HCT116 (cell line): ENCODE measurements around the gene CRTC3. TPM values are rescaled to one million over a fixed set of nuclear protein-coding genes. Genes with fewer than 3 reads are reported as not detected.

Experiments
- ATAC-seq: fragments of 200-7000 bp; cut with Tn5 transposase; 2 replicates; pipeline ENCODE4 v1.9.1; 2020; ENCODE audit warnings: mild to moderate bottlenecking, moderate library complexity
- BruUV-seq: library from RNA; stranded (reverse); fragments of 400-500 nt; replicated peaks from 2 replicates; lab custom pipeline; 2021; lab: Mats Ljungman, UMichigan
- CTCF ChIA-PET: fragments of 300-600 bp; sonication (Branson Sonifier 250); formaldehyde crosslinking; loops from one replicate; lab custom pipeline; 2021; ENCODE audit warnings: antibody characterized with exemption; lab: Charles Lee
- POLR2A ChIA-PET: fragments of 300-600, 350-600 bp; sonication (Branson Sonifier 250); formaldehyde crosslinking; loops from one replicate; lab custom pipeline; 2021; ENCODE audit warnings: antibody characterized with exemption; lab: Charles Lee
- RAD21 ChIA-PET, 2 experiments: fragments of 300-600 bp; sonication (Branson Sonifier 250); formaldehyde crosslinking; loops; one replicate each; lab custom pipeline; 2023; ENCODE audit warnings: low total read pairs in 2 of 2; ENCODE audit not compliant: uncharacterized antibody in 2 of 2, unreplicated experiment in 2 of 2, low non-redundant PET in 1 of 2; lab: Charles Lee
- DNase-seq: peaks from one replicate; pipeline ENCODE4 v3.0.0-alpha.2; 2010; ENCODE audit warnings: low read depth, low spot score
- H2AFZ ChIP-seq: fragments of 200-600 bp; shearing (Covaris generic), sonication (generic); 2 replicates; pipeline ENCODE4 v1.6.1; 2017; ENCODE audit warnings: low read depth, mixed run types, mixed read lengths, antibody characterized with exemption, low read length; ENCODE audit not compliant: poor library complexity, severe bottlenecking
- H3K27ac ChIP-seq: 2 replicates; pipeline ENCODE4 v1.5.1; 2012; ENCODE audit warnings: low read depth, low read length
- H3K27me3 ChIP-seq: fragments of 200-600 bp; sonication (generic); 2 replicates; pipeline ENCODE4 v1.6.1; 2016; ENCODE audit warnings: mixed run types, low read length, mixed read lengths; ENCODE audit not compliant: insufficient read depth
- H3K36me3 ChIP-seq, 2 experiments: fragments of 200-500 bp in 1 of 2; fragments of 200-600 bp in 1 of 2; sonication (Bioruptor generic) in 1 of 2; sonication (generic) in 1 of 2; 2 replicates each; pipeline versions ENCODE4 v1.5.1 to v1.6.1; 2014 to 2016; ENCODE audit warnings: low read length in 2 of 2, inconsistent platforms in 1 of 2, mixed read lengths in 1 of 2, mixed run types in 1 of 2; ENCODE audit not compliant: insufficient read depth in 2 of 2, control insufficient read depth in 1 of 2
- H3K4me1 ChIP-seq, 2 experiments: fragments of 200-600 bp in 1 of 2; sonication (generic) in 1 of 2; 2 replicates each; pipeline versions ENCODE4 v1.5.1 to v1.6.1; 2012 to 2017; ENCODE audit warnings: low read length in 2 of 2, inconsistent platforms in 1 of 2, mild to moderate bottlenecking in 1 of 2, mixed read lengths in 1 of 2, mixed run types in 1 of 2, moderate library complexity in 1 of 2; ENCODE audit not compliant: insufficient read depth in 2 of 2, control insufficient read depth in 1 of 2
- H3K4me2 ChIP-seq: fragments of 200-600 bp; sonication (generic); 2 replicates; pipeline ENCODE4 v1.6.1; 2017; ENCODE audit warnings: mixed run types, low read length, mixed read lengths
- H3K4me3 ChIP-seq, 2 experiments: fragments of 200-600 bp in 1 of 2; sonication (generic) in 1 of 2; replicated peaks in 1 of 2; 2 replicates each; pipeline ENCODE4 v1.5.1; 2011 to 2016; ENCODE audit warnings: low read length in 2 of 2, control low read depth in 1 of 2, low read depth in 1 of 2, mild to moderate bottlenecking in 1 of 2, mixed read lengths in 1 of 2, mixed run types in 1 of 2
- H3K79me2 ChIP-seq: fragments of 200-600 bp; sonication (generic); 2 replicates; pipeline ENCODE4 v1.6.1; 2017; ENCODE audit warnings: mild to moderate bottlenecking, mixed run types, low read length, moderate library complexity, mixed read lengths; ENCODE audit not compliant: insufficient read depth
- H3K9ac ChIP-seq: fragments of 200-600 bp; sonication (generic); 2 replicates; pipeline ENCODE4 v1.6.1; 2016; ENCODE audit warnings: low read length, mixed read lengths
- H3K9me2 ChIP-seq: fragments of 200-600 bp; sonication (generic), shearing (Covaris generic); 2 replicates; pipeline ENCODE4 v1.6.1; 2017; ENCODE audit warnings: mixed run types, mild to moderate bottlenecking, moderate library complexity; ENCODE audit not compliant: insufficient read depth
- H3K9me3 ChIP-seq, 2 experiments: fragments of 200-500 bp in 1 of 2; fragments of 200-600 bp in 1 of 2; sonication (Bioruptor generic) in 1 of 2; sonication (generic) in 1 of 2; 2 replicates each; pipeline ENCODE4 v1.6.1; 2014 to 2017; ENCODE audit warnings: low read length in 2 of 2, mixed read lengths in 2 of 2, inconsistent platforms in 1 of 2, low read depth in 1 of 2, mild to moderate bottlenecking in 1 of 2, mixed run types in 1 of 2, moderate library complexity in 1 of 2; ENCODE audit not compliant: control insufficient read depth in 1 of 2, insufficient read depth in 1 of 2
- H4K20me1 ChIP-seq: fragments of 200-600 bp; sonication (generic), shearing (Covaris generic); 2 replicates; pipeline ENCODE4 v1.6.1; 2017; ENCODE audit warnings: mixed run types, mild to moderate bottlenecking, moderate library complexity; ENCODE audit not compliant: insufficient read depth
- CBX3 ChIP-seq: IDR thresholded peaks from 2 replicates; pipeline ENCODE4 v1.6.1; 2012; ENCODE audit warnings: low read depth
- EGR1 ChIP-seq: IDR thresholded peaks from 2 replicates; pipeline ENCODE4 v1.6.1; 2012; ENCODE audit warnings: low read depth
- ELF1 ChIP-seq: IDR thresholded peaks from 2 replicates; pipeline ENCODE4 v1.6.1; 2012; ENCODE audit warnings: low read depth, borderline replicate concordance
- EZH2phosphoT487 ChIP-seq: fragments of 200-600 bp; IDR thresholded peaks from 2 replicates; pipeline ENCODE4 v1.6.1; 2018; ENCODE audit warnings: antibody characterized with exemption, borderline replicate concordance
- JUND ChIP-seq: IDR thresholded peaks from 2 replicates; pipeline ENCODE4 v1.6.1; 2012
- POLR2AphosphoS5 ChIP-seq: IDR thresholded peaks from 2 replicates; pipeline ENCODE4 v1.6.1; 2011; ENCODE audit warnings: mild to moderate bottlenecking, low read depth, low read length, moderate library complexity
- RAD21 ChIP-seq: IDR thresholded peaks from 2 replicates; pipeline ENCODE4 v1.6.1; 2012; ENCODE audit warnings: low read depth, mild to moderate bottlenecking
- SP1 ChIP-seq: IDR thresholded peaks from 2 replicates; pipeline ENCODE4 v1.6.1; 2012; ENCODE audit warnings: low read depth
- TCF7L2 ChIP-seq: IDR thresholded peaks from 2 replicates; pipeline ENCODE4 v1.7.0; 2011; ENCODE audit warnings: borderline replicate concordance, inconsistent platforms; ENCODE audit not compliant: insufficient read depth, insufficient read length; ENCODE audit errors: extremely low read depth
- YY1 ChIP-seq: IDR thresholded peaks from 2 replicates; pipeline ENCODE4 v1.6.1; 2011; ENCODE audit warnings: low read length, low read depth, moderate library complexity, mild to moderate bottlenecking; ENCODE audit not compliant: insufficient replicate concordance; ENCODE audit errors: extremely low read depth
- ZFX ChIP-seq: fragments of 450-650 bp; IDR thresholded peaks from 2 replicates; pipeline ENCODE4 v1.6.1; 2017
- ZNF274 ChIP-seq: fragments of 200-500 bp; sonication (Bioruptor generic); IDR thresholded peaks from 2 replicates; pipeline ENCODE4 v1.6.1; 2014; ENCODE audit warnings: mild to moderate bottlenecking, low read depth, low read length, inconsistent platforms
- intact Hi-C: fragments of 100-400 bp; cut with micrococcal nuclease; formaldehyde crosslinking; loops from 2 replicates; pipeline ENCODE4 v1.10.0; 2022
- total RNA-seq: library from RNA; stranded (reverse); gene quantifications from one replicate; pipeline ENCODE4 v1.2.1, GENCODE V29; 2021; ENCODE audit not compliant: unreplicated experiment
- TF ChIP-seq, protein P1 (sequence below): IDR thresholded peaks from 2 replicates; pipeline ENCODE4 v1.6.1; 2012
- TF ChIP-seq, protein P2 (sequence below): IDR thresholded peaks from 2 replicates; pipeline ENCODE4 v1.6.1; 2012; ENCODE audit warnings: low read depth
- TF ChIP-seq, protein P3 (sequence below): IDR thresholded peaks from 2 replicates; pipeline ENCODE4 v1.6.1; 2011; ENCODE audit warnings: mild to moderate bottlenecking, low read length, moderate library complexity; ENCODE audit not compliant: insufficient replicate concordance; ENCODE audit errors: extremely low read depth

Gene CRTC3
- total RNA-seq, 1 experiment from 2014 or later, result 20.7 TPM

DNA sequence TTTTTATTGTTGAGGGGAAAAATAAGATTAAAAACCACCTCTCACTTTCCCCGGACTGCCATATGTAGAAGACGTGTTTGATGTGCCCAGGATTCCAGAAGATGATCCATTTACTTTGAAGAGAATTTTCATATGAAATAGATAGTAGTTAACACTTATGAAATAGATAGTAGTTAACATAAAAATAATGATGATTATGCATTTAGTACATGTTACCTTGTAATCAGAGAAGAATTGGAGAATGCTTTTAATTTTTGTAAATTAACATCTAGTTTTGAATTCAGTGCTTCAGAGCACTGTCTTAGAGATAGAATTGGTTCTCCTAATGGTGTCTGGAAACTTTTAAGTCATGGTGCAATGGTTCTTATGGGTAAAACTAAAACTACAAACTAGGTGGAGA, 46.1 kb upstream of the CRTC3 start:
- BruUV-seq, result no TSS peak
- Histone ChIP-seq H3K27ac (no peak overlapping the region), H3K4me1 (peaks cover 15 to 19% of the 10 kb centered on the region in 2 experiments), H3K4me2 (no peak overlapping the region), H3K9me3 (no peaks in the 10 kb centered on the region), H3K4me3 (no peak overlapping the region), H3K9me2 (no peaks in the 10 kb centered on the region), H3K27me3 (no peaks in the 10 kb centered on the region), H4K20me1 (no peaks in the 10 kb centered on the region), H3K9ac (no peak overlapping the region), H3K79me2 (no peaks in the 10 kb centered on the region), H3K36me3 (peaks cover 33% of the 10 kb centered on the region in 2 experiments), H2AFZ (no peak overlapping the region)
- intact Hi-C loops, result loop anchor here (5.0 to 10.0 kb wide), 3 partner anchors 211 to 404 kb away; no protein-coding TSS in a partner anchor
- ChIA-PET RAD21 (no interaction called here), POLR2A (no interaction called here), CTCF (no interaction called here)
- no peak for ATAC-seq
- DNase-seq, result no peak
- TF ChIP-seq EGR1 (no peak), JUND (no peak), CBX3 (no peak), RAD21 (no peak), ELF1 (no peak), ZNF274 (no peak), EZH2phosphoT487 (no peak), SP1 (no peak), ZFX (no peak), POLR2AphosphoS5 (no peak), TCF7L2 (no peak), YY1 (no peak)
- TF ChIP-seq, protein P1, sequence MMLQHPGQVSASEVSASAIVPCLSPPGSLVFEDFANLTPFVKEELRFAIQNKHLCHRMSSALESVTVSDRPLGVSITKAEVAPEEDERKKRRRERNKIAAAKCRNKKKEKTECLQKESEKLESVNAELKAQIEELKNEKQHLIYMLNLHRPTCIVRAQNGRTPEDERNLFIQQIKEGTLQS, result no peak
- TF ChIP-seq, protein P2, sequence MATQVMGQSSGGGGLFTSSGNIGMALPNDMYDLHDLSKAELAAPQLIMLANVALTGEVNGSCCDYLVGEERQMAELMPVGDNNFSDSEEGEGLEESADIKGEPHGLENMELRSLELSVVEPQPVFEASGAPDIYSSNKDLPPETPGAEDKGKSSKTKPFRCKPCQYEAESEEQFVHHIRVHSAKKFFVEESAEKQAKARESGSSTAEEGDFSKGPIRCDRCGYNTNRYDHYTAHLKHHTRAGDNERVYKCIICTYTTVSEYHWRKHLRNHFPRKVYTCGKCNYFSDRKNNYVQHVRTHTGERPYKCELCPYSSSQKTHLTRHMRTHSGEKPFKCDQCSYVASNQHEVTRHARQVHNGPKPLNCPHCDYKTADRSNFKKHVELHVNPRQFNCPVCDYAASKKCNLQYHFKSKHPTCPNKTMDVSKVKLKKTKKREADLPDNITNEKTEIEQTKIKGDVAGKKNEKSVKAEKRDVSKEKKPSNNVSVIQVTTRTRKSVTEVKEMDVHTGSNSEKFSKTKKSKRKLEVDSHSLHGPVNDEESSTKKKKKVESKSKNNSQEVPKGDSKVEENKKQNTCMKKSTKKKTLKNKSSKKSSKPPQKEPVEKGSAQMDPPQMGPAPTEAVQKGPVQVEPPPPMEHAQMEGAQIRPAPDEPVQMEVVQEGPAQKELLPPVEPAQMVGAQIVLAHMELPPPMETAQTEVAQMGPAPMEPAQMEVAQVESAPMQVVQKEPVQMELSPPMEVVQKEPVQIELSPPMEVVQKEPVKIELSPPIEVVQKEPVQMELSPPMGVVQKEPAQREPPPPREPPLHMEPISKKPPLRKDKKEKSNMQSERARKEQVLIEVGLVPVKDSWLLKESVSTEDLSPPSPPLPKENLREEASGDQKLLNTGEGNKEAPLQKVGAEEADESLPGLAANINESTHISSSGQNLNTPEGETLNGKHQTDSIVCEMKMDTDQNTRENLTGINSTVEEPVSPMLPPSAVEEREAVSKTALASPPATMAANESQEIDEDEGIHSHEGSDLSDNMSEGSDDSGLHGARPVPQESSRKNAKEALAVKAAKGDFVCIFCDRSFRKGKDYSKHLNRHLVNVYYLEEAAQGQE, result no peak
- TF ChIP-seq, protein P3, sequence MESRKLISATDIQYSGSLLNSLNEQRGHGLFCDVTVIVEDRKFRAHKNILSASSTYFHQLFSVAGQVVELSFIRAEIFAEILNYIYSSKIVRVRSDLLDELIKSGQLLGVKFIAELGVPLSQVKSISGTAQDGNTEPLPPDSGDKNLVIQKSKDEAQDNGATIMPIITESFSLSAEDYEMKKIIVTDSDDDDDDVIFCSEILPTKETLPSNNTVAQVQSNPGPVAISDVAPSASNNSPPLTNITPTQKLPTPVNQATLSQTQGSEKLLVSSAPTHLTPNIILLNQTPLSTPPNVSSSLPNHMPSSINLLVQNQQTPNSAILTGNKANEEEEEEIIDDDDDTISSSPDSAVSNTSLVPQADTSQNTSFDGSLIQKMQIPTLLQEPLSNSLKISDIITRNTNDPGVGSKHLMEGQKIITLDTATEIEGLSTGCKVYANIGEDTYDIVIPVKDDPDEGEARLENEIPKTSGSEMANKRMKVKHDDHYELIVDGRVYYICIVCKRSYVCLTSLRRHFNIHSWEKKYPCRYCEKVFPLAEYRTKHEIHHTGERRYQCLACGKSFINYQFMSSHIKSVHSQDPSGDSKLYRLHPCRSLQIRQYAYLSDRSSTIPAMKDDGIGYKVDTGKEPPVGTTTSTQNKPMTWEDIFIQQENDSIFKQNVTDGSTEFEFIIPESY, result no peak
